Dedifferentiated amniotic fluid mesenchymal stem cell (primary cell): ENCODE results near the gene ZBTB49.

Source experiments
- DNase-seq: peaks from one replicate; pipeline ENCODE4 v3.0.0-alpha.2; 2016; ENCODE audit errors: extremely low spot score

The ZBTB49 gene

GRCh38 chr4:4356106-4357041, 66.3 kb downstream of the ZBTB49 start:
- no peak for DNase-seq

DNA sequence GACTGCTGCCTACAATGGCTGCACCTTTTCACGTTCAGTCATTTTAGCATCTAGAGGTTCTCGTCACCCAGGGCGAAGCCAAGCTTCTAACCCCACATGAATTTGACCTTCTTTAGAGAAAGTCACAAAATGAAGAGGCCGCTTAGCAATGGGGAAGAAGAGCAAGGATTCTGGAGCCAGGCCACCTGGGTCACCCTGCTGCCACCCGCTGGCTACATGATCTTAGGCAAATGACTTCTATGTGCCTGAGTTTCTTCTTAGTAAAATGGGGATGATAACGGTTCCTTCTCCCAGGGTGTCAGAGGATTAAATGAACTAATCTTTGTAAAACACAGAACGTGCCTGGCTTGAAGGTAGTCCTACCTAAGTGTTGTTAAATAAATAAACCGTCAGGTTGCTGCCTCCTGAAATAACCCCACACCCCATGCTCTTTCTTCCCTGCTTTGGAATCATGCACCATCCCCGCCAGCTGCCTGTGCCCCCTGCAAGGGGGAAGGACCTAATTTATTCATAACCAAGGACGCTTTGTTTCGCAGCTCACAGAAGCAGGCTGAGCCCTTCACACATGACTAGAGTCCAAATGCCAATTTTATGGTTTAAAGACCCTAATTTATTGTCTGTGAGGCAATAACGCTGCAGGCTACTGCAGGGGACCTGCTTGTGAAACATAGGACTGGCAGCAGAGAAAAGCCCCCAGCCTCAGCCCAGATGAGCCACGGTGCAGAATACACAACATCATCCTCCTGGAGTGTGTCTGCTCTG, 68.2 kb downstream of the ZBTB49 start:
- DNase-seq: no peak

DNA sequence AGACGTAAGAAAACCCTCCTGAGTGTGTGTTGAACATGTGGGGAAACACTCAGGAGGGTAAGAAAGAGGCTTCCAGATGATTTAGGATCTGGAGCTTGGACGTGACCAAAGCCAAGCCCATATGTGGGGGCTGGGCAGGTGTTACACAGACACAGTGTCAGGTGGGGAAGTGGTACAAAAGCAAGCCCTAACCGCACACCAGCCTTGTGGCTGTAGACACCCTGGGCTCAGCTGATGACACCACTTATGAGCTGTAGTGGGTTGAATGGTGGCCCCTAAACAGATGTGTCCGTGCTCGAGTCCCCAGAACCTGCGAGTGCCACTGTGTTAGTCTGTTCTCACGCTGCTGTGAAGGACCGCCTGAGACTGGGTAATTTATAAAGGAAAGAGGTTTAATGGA, 71.8 kb downstream of the ZBTB49 start:
- no peak for DNase-seq

- DNase-seq: no peak
Measured at GRCh38 chr4:4362991-4363697, 73.1 kb downstream of the ZBTB49 start.

DNA sequence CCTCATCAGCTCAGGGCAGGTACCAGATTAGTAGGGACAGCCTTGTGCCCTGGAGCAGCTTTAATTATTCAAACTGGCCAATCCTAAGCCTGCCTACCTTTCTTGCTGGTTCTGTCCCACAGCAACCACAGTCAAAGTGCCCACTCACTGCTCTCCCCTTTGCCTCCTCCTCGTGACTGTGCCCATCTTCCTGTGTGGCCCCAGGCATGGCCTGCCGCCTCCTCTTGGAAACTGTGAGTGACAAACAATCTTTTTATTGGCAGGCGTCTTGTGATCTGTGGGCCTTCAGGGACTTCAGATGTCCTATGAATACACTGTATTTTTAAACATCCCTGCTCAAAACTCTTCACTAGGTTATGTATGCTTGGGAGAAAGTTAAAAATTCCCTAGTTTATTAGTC, 74.0 kb downstream of the ZBTB49 start:
- DNase-seq: no peak

DNA sequence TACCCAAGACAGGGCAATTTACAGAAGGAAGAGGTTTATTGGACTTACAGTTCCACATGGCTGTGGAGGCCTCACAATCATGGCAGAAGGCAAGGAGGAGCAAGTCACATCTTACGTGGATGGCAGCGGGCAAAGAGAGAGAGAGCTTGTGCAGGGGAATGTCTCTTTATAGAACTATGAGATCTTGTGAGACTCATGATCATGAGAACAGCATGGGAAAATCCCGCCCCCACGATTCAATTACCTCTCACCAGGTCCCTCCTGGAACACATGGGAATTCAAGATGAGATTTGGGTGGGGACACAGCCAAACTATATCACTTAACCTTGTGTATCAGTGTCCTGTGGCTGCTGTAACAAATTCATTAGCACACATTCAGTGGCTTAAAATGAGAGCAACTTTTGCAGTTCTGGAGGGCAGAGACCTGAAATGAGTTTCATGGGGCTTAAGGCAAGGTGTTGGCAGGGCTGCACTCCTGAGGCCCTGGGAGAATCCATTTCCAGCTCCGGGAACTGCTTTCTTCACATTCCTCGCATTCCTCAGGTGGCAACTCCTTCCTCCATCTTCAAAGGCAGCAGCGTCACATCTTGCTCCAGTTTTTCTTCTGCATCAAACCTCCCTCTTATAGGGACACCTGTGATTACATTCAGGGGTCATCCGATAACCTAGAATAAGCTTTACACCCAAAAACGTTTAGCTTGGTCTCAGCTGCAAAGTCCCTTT, 74.6 kb downstream of the ZBTB49 start:
- no peak for DNase-seq

- no peak for DNase-seq
Measured at GRCh38 chr4:4368809-4369580, 78.9 kb downstream of the ZBTB49 start.
